A673 (cell line): ENCODE results near the gene RIC8B. TPM values are rescaled to one million over a fixed set of nuclear protein-coding genes. Genes with fewer than 3 reads are reported as not detected.

ENCODE experiments used
- BruUV-seq: library from RNA; stranded (reverse); fragments of 400-500 nt; replicated peaks from 2 replicates; lab custom pipeline; 2021; lab: Mats Ljungman, UMichigan
- CTCF ChIA-PET: fragments of 300-600 bp; sonication (Branson Sonifier 250); formaldehyde crosslinking; loops from one replicate; lab custom pipeline; 2022; ENCODE audit warnings: antibody characterized with exemption; lab: Charles Lee
- POLR2A ChIA-PET: fragments of 300-600 bp; sonication (Branson Sonifier 250); formaldehyde crosslinking; loops from one replicate; lab custom pipeline; 2022; ENCODE audit warnings: antibody characterized with exemption; ENCODE audit not compliant: low non-redundant PET; lab: Charles Lee
- DNase-seq: peaks from one replicate; pipeline ENCODE4 v3.0.0-alpha.2; 2015; ENCODE audit warnings: low spot score
- H3K27ac ChIP-seq: fragments of 200-600 bp; sonication (generic); 2 replicates; pipeline ENCODE4 v1.5.1; 2016; ENCODE audit warnings: mixed run types, low read depth, mild to moderate bottlenecking, mixed read lengths, antibody characterized with exemption, low read length; ENCODE audit not compliant: poor library complexity, severe bottlenecking
- H3K27me3 ChIP-seq: fragments of 200-600 bp; sonication (generic); replicated peaks from 2 replicates; pipeline ENCODE4 v1.6.1; 2017; ENCODE audit warnings: mixed run types, low read depth, mild to moderate bottlenecking, mixed read lengths, antibody characterized with exemption, low read length; ENCODE audit not compliant: insufficient read depth, poor library complexity
- H3K36me3 ChIP-seq: fragments of 200-600 bp; sonication (generic); 2 replicates; pipeline ENCODE4 v1.6.1; 2016; ENCODE audit warnings: mixed run types, mild to moderate bottlenecking, mixed read lengths, antibody characterized with exemption, low read length; ENCODE audit not compliant: insufficient read depth, poor library complexity, severe bottlenecking
- H3K4me1 ChIP-seq: fragments of 200-600 bp; sonication (generic); 2 replicates; pipeline ENCODE4 v1.6.1; 2017; ENCODE audit warnings: mixed run types, mild to moderate bottlenecking, mixed read lengths, antibody characterized with exemption, low read length; ENCODE audit not compliant: insufficient read depth, poor library complexity, severe bottlenecking
- H3K4me3 ChIP-seq: fragments of 200-600 bp; sonication (generic); 2 replicates; pipeline ENCODE4 v1.5.1; 2016; ENCODE audit warnings: low read depth, mixed run types, mild to moderate bottlenecking, mixed read lengths, low read length; ENCODE audit not compliant: poor library complexity, severe bottlenecking
- H3K9me3 ChIP-seq: fragments of 200-600 bp; sonication (generic); 2 replicates; pipeline ENCODE4 v1.6.1; 2016; ENCODE audit warnings: mixed run types, low read depth, mild to moderate bottlenecking, mixed read lengths, antibody characterized with exemption, low read length; ENCODE audit not compliant: poor library complexity, severe bottlenecking
- EZH2 ChIP-seq: fragments of 200-600 bp; sonication (generic); IDR thresholded peaks from 2 replicates; pipeline ENCODE4 v1.6.1; 2017; ENCODE audit warnings: borderline replicate concordance, low read depth, mild to moderate bottlenecking, mixed read lengths, antibody characterized with exemption, low read length; ENCODE audit not compliant: poor library complexity, severe bottlenecking
- intact Hi-C: fragments of 100-400 bp; cut with micrococcal nuclease; formaldehyde crosslinking; loops from one replicate; pipeline ENCODE4 v1.10.0; 2022; ENCODE audit not compliant: unreplicated experiment
- total RNA-seq: library from RNA; stranded (reverse); gene quantifications from 2 replicates; pipeline ENCODE4 v1.2.3, GENCODE V29; 2021
- TF ChIP-seq, protein P1 (sequence below): fragments of 300-800, 200-600 bp; sonication (generic); conservative IDR thresholded peaks from 2 replicates; pipeline ENCODE4 v1.5.1; 2017; ENCODE audit warnings: low read depth, mild to moderate bottlenecking, antibody characterized with exemption, low read length, moderate library complexity, mixed read lengths

Gene RIC8B
- total RNA-seq, 1 experiment from 2014 or later, result 21.3 TPM

DNA sequence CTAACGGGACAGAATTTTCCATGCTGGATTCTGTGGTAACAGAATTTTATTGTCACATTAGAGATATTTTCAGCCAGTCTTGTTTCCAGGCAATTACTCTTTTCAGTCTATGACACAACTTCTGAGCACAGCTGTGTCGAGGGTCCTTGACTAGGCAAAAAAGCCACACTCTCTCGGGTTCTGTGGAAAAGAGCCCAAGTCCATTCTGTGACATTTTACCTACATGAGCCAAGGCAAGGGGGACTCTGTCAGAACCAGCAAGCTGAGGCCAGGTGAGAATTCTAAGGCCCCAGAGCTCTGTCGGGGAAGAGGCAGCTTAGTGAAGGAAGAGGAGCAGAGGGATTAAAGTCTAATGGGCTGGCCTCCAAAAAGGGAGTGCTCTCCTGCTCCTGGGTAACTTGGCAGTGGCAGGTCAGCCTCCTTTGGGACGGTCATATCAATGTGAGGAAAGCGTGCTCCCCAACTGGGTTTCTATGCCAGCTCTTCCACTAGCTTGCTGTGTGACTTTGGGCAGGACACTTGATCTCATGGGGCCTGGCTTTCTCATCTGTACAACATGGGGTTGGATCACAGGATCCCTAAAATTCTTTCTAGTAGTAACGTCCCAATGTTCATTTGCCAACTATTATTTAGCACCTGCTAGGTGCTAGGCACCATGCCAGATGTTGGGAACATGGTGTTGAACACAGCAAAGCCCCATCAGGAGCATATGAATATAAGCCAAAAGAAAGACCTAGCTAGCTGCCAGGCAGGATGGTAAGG lies 16.0 kb upstream of the RIC8B start:
- no TSS peak for BruUV-seq
- TF ChIP-seq, protein P1, sequence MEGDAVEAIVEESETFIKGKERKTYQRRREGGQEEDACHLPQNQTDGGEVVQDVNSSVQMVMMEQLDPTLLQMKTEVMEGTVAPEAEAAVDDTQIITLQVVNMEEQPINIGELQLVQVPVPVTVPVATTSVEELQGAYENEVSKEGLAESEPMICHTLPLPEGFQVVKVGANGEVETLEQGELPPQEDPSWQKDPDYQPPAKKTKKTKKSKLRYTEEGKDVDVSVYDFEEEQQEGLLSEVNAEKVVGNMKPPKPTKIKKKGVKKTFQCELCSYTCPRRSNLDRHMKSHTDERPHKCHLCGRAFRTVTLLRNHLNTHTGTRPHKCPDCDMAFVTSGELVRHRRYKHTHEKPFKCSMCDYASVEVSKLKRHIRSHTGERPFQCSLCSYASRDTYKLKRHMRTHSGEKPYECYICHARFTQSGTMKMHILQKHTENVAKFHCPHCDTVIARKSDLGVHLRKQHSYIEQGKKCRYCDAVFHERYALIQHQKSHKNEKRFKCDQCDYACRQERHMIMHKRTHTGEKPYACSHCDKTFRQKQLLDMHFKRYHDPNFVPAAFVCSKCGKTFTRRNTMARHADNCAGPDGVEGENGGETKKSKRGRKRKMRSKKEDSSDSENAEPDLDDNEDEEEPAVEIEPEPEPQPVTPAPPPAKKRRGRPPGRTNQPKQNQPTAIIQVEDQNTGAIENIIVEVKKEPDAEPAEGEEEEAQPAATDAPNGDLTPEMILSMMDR, result no peak
- no peak for TF ChIP-seq EZH2
- ChIA-PET POLR2A (no interaction called here), CTCF (no interaction called here)
- H3K27me3 ChIP-seq, result no peaks in the 10 kb centered on the region
- no peak overlapping the region for H3K4me3 ChIP-seq
- no peaks in the 10 kb centered on the region for H3K36me3 ChIP-seq
- DNase-seq, result no peak
- no peaks in the 10 kb centered on the region for H3K9me3 ChIP-seq
- intact Hi-C loops, result no loop called here
- H3K27ac ChIP-seq, result no peak overlapping the region
- H3K4me1 ChIP-seq, result peaks cover 11% of the 10 kb centered on the region

DNA sequence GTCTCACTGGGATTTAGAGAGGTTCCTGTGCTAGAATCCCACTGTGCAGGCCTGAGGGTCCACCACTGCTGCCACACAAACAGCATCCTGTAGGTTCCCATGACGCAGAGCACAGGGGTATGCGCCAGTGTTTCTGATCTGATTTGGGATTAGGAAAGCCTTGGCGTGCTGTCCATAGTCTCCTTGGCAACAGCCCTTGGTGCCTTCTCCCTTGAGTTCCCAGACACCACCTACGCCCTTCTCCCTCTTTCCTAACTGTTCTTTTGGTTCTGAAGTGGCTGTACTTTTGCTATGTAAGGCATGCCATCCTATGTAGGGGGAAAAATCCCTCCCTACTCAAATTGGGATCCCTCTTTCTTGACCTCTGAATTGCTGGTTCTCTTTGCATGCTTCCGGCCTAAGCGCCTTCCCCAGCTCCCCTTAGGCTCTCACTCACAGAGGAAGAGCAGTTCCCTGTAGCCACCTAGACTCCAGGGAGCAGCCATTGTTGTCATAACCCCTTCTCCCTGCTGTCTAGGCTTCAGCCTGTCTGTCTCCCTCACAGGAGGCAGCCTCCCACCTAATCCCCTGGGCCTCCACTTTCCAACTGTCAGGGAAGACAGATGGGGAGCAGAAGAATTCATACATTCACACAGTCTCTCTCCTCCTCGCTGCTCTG lies 14.8 kb upstream of the RIC8B start:
- ChIA-PET CTCF (no interaction called here), POLR2A (no interaction called here)
- no TSS peak for BruUV-seq
- H3K36me3 ChIP-seq, result no peaks in the 10 kb centered on the region
- intact Hi-C loops, result no loop called here
- no peak overlapping the region for H3K4me3 ChIP-seq
- H3K27ac ChIP-seq, result peak overlapping the region; percentile 44
- H3K4me1 ChIP-seq, result peaks cover 11% of the 10 kb centered on the region
- H3K27me3 ChIP-seq, result no peaks in the 10 kb centered on the region
- H3K9me3 ChIP-seq, result no peaks in the 10 kb centered on the region
- TF ChIP-seq, protein P1, result no peak
- TF ChIP-seq EZH2, result no peak
- no peak for DNase-seq

DNA sequence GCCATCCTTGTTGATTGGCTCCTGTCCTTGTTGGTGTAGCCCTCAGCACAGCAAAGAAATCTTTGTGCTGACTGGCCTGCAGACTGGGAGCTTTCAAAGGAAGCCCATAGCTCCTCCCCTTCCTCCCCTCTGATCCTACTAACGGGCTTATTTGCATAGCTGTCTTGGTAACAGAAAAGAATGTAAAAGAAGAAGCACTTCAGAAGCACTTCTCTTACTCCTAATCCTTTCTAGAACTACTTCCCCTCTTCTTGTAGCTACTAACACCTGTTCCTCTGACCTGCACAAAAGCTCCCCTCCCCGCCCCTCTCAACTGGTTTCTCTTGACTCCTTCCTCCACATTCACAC lies 14.3 kb upstream of the RIC8B start:
- CTCF ChIA-PET, result no interaction called here

More for the DNA sequence above, 14.3 kb upstream of the RIC8B start:
- Histone ChIP-seq H3K27me3 (no peaks in the 10 kb centered on the region), H3K4me1 (peaks cover 11% of the 10 kb centered on the region), H3K9me3 (no peaks in the 10 kb centered on the region), H3K36me3 (no peaks in the 10 kb centered on the region), H3K4me3 (no peak overlapping the region), H3K27ac (peak overlapping the region; percentile 44)
- TF ChIP-seq, protein P1, result no peak
- TF ChIP-seq EZH2, result no peak
- POLR2A ChIA-PET, result no interaction called here
- peak; percentile 56 for DNase-seq
- intact Hi-C loops, result no loop called here
- BruUV-seq, result no TSS peak
